ENCODE measurements around the gene FLNA. TPM values are rescaled to one million over a fixed set of nuclear protein-coding genes. Genes with fewer than 3 reads are reported as not detected.
"Not testable (repeated sequence)": the region's sequence is repeated elsewhere in the genome, so short reads cannot be mapped to it uniquely, and the experiment has no call there.

Gene FLNA
- total and polyA plus RNA-seq, 2 donors (not counting 3 experiments of a cell fraction or from before 2014, with no cell fraction given), result 658 to 1,474 TPM

DNA sequence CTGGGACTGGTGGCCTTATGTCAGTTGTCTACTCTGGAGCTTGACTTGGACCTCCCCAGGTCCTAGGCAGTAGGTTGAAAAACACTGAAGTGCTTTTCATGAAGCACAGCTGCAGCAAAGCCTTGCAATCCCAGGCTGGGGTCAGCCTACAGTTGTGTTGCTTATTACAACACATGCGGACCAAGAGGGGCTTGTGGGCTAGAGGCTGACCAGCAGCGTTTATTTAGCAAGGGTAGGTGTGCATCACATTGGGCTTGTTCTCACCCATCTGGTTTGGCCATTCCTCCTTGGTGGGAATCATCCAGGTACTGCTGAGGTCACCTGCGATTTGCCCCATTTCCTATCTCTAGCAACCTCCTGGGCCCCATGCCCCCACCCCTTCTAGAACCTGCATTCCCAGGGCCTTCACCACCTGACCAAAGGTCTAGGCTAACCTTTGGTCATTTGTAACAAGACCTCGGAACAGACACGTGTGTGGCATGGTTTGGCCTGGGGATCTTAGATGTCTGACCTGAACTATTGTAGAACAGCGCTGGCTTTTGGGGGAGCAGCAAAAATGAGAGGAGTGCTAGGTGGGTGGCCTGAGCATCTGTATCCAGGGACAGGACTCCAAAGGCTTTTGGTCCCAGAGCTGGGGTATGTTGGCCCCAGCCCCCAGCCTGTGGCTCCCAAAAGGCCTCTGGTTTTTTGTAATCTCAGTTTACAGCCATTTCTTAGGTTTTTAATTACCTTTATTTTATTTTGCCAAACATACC is 26.8 kb upstream of the FLNA start:
- intact Hi-C loops (cut with micrococcal nuclease) (loop anchor here (1.0 kb wide), 1 partner anchor 8 kb away; the partner anchor contains the start of gene DNASE1L1), dilution Hi-C loops (cut with MboI; ENCODE audit: extremely low pct_ligation_motif_present, low sequenced_read_pairs) (no loop called here)

DNA sequence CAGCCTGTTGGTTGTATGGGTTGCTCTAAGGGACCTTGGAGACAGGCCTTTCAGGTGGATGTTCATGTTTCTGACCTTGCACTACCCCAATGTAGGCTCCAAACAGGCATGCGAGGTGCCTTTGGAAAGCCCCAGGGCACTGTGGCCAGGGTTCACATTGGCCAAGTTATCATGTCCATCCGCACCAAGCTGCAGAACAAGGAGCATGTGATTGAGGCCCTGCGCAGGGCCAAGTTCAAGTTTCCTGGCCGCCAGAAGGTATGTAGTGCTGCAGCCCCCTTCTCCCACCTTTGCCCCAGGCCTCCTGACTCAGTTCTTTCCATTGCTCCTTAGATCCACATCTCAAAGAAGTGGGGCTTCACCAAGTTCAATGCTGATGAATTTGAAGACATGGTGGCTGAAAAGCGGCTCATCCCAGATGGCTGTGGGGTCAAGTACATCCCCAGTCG is 26.0 kb upstream of the FLNA start:
- BruUV-seq (replicated peaks); CTCF ChIA-PET; intact Hi-C loops (cut with micrococcal nuclease); dilution Hi-C loops (cut with MboI; ENCODE audit: extremely low pct_ligation_motif_present, low sequenced_read_pairs); H3K9me3 ChIP-seq (replicated peaks; ENCODE audit: control insufficient read depth, insufficient read depth, low read length); H2AFZ ChIP-seq (ENCODE audit: low read depth, low read length); H4K20me1 ChIP-seq (replicated peaks; ENCODE audit: control insufficient read depth, extremely low read depth, insufficient read depth, low read length); H3K27ac ChIP-seq (ENCODE audit: insufficient read depth, low read depth, low read length); H3K4me1 ChIP-seq (ENCODE audit: control insufficient read depth, extremely low read depth, insufficient read depth, low read length); DNase-seq (ENCODE audit: low read depth, low spot score); FAIRE-seq; H3K27me3 ChIP-seq (ENCODE audit: control insufficient read depth in 2 of 2, insufficient read depth in 2 of 2, low read length in 2 of 2); H3K9me1 ChIP-seq (replicated peaks; ENCODE audit: control insufficient read depth, extremely low read depth, insufficient read depth, low read length): not testable (repeated sequence)
- POLR2A ChIA-PET, result interaction anchor here (0.7 to 1.5 kb wide), 3 partner anchors 8 to 13 kb away, joined by 3 read pairs; no protein-coding TSS in a partner anchor
- Histone ChIP-seq H3K9ac (replicated peaks; ENCODE audit: extremely low read depth, insufficient read depth, low read length) (peak overlapping the region; percentile 95), H3K79me2 (ENCODE audit: control insufficient read depth, insufficient read depth, low read length) (peaks cover 20% of the 10 kb centered on the region), H3K4me3 (replicated peaks in 1 of 3; ENCODE audit: insufficient read depth in 1 of 3, low read depth in 1 of 3, low read length in 3 of 3) (peak overlapping the region in 1 of 3 experiments; percentile 86), H3K36me3 (ENCODE audit: control insufficient read depth in 2 of 2, extremely low read depth in 1 of 2, insufficient read depth in 2 of 2, low read length in 2 of 2) (peaks cover 15 to 18% of the 10 kb centered on the region in 2 experiments), H3K4me2 (ENCODE audit: insufficient read depth, low read length) (peak overlapping the region; percentile 82)

More for the DNA sequence above, 26.8 kb upstream of the FLNA start:
- H3K9me1 ChIP-seq (replicated peaks; ENCODE audit: control insufficient read depth, extremely low read depth, insufficient read depth, low read length), result no peaks in the 10 kb centered on the region
- H3K4me1 ChIP-seq (ENCODE audit: control insufficient read depth, extremely low read depth, insufficient read depth, low read length), result peaks cover 8% of the 10 kb centered on the region
- peak; percentile 68 for TF ChIP-seq POLR2AphosphoS5 (IDR thresholded peaks at IDR 0.05; ENCODE audit: insufficient read depth, low read depth, low read length)
- TF ChIP-seq, protein P1, sequence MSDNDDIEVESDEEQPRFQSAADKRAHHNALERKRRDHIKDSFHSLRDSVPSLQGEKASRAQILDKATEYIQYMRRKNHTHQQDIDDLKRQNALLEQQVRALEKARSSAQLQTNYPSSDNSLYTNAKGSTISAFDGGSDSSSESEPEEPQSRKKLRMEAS (IDR thresholded peaks at IDR 0.05; ENCODE audit: insufficient read depth, insufficient read length), result no peak
- no peak for TF ChIP-seq MYC (IDR thresholded peaks at IDR 0.05; ENCODE audit: low read depth, low read length)
- TF ChIP-seq POLR2A (IDR thresholded peaks at IDR 0.05; ENCODE audit: low read depth, low read length), result peak; percentile 82
- no peak for TF ChIP-seq EZH2 (IDR thresholded peaks at IDR 0.05; ENCODE audit: borderline replicate concordance, low read depth, low read length, severe bottlenecking)
- no peak for TF ChIP-seq GATA2 (IDR thresholded peaks at IDR 0.05; ENCODE audit: insufficient read depth, insufficient read length, low read depth, low read length)
- TF ChIP-seq, protein P2, sequence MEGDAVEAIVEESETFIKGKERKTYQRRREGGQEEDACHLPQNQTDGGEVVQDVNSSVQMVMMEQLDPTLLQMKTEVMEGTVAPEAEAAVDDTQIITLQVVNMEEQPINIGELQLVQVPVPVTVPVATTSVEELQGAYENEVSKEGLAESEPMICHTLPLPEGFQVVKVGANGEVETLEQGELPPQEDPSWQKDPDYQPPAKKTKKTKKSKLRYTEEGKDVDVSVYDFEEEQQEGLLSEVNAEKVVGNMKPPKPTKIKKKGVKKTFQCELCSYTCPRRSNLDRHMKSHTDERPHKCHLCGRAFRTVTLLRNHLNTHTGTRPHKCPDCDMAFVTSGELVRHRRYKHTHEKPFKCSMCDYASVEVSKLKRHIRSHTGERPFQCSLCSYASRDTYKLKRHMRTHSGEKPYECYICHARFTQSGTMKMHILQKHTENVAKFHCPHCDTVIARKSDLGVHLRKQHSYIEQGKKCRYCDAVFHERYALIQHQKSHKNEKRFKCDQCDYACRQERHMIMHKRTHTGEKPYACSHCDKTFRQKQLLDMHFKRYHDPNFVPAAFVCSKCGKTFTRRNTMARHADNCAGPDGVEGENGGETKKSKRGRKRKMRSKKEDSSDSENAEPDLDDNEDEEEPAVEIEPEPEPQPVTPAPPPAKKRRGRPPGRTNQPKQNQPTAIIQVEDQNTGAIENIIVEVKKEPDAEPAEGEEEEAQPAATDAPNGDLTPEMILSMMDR (IDR thresholded peaks at IDR 0.05; ENCODE audit: extremely low read depth in 1 of 2, insufficient read depth in 1 of 2, low read depth in 1 of 2, low read length in 2 of 2), result no peak
- no peak for TF ChIP-seq JUN (IDR thresholded peaks at IDR 0.05; ENCODE audit: borderline replicate concordance, insufficient read depth, insufficient read length, low read depth)
- TF ChIP-seq FOS (IDR thresholded peaks at IDR 0.05; ENCODE audit: borderline replicate concordance, insufficient read depth, low read length), result no peak
- BruUV-seq (replicated peaks), result no TSS peak
- H3K36me3 ChIP-seq (ENCODE audit: control insufficient read depth in 2 of 2, extremely low read depth in 1 of 2, insufficient read depth in 2 of 2, low read length in 2 of 2), result peaks cover 15 to 18% of the 10 kb centered on the region in 2 experiments
- no peak overlapping the region for H3K27ac ChIP-seq (ENCODE audit: insufficient read depth, low read depth, low read length)
- H3K27me3 ChIP-seq (ENCODE audit: control insufficient read depth in 2 of 2, insufficient read depth in 2 of 2, low read length in 2 of 2), result no peaks in the 10 kb centered on the region
- no peaks in the 10 kb centered on the region for H3K9me3 ChIP-seq (replicated peaks; ENCODE audit: control insufficient read depth, insufficient read depth, low read length)
- H4K20me1 ChIP-seq (replicated peaks; ENCODE audit: control insufficient read depth, extremely low read depth, insufficient read depth, low read length), result no peaks in the 10 kb centered on the region
- H3K4me2 ChIP-seq (ENCODE audit: insufficient read depth, low read length), result peak overlapping the region; percentile 12
- H3K4me3 ChIP-seq (replicated peaks in 1 of 3; ENCODE audit: insufficient read depth in 1 of 3, low read depth in 1 of 3, low read length in 3 of 3), result no peak overlapping the region
- no peak overlapping the region for H2AFZ ChIP-seq (ENCODE audit: low read depth, low read length)
- H3K9ac ChIP-seq (replicated peaks; ENCODE audit: extremely low read depth, insufficient read depth, low read length), result no peak overlapping the region
- no peak for DNase-seq (ENCODE audit: low read depth, low spot score)
- CTCF ChIA-PET, result no interaction called here
- POLR2A ChIA-PET, result interaction anchor here (1.3 kb wide), 1 partner anchor 28 kb away, joined by 3 read pairs; no protein-coding TSS in a partner anchor
- peaks cover 20% of the 10 kb centered on the region for H3K79me2 ChIP-seq (ENCODE audit: control insufficient read depth, insufficient read depth, low read length)
- peak; percentile 50 for FAIRE-seq
